Mucosa of stomach (tissue), 1 donor: ENCODE results near the gene MFF.

Experiments
- H3K27me3 ChIP-seq: one replicate; pipeline ENCODE4 v1.7.0; 2013; ENCODE audit warnings: mild to moderate bottlenecking, low read length; ENCODE audit not compliant: control insufficient read depth, insufficient read depth
- H3K36me3 ChIP-seq: one replicate; pipeline ENCODE4 v1.7.0; 2013; ENCODE audit warnings: low read length; ENCODE audit not compliant: control insufficient read depth, insufficient read depth
- H3K4me1 ChIP-seq: one replicate; pipeline ENCODE4 v1.7.0; 2013; ENCODE audit warnings: mild to moderate bottlenecking, low read length; ENCODE audit not compliant: control insufficient read depth, insufficient read depth
- H3K4me3 ChIP-seq: one replicate; pipeline ENCODE4 v1.7.0; 2013; ENCODE audit warnings: low read length
- H3K9ac ChIP-seq: one replicate; pipeline ENCODE4 v1.7.0; 2013; ENCODE audit warnings: mild to moderate bottlenecking, low read length, moderate library complexity
- H3K9me3 ChIP-seq: one replicate; pipeline ENCODE4 v1.7.0; 2013; ENCODE audit warnings: mild to moderate bottlenecking, low read length, moderate library complexity; ENCODE audit not compliant: control insufficient read depth
- donor health status: Pancreatic carcinoma.

MFF gene

GRCh38 chr2:227402959-227403358 is 77.9 kb downstream of the MFF start:
- H3K4me1 ChIP-seq = peaks cover 13% of the 10 kb centered on the region
- no peak overlapping the region for H3K4me3 ChIP-seq
- no peak overlapping the region for H3K9ac ChIP-seq
- no peaks in the 10 kb centered on the region for H3K9me3 ChIP-seq
- H3K27me3 ChIP-seq = no peaks in the 10 kb centered on the region
- H3K36me3 ChIP-seq = no peaks in the 10 kb centered on the region

GRCh38 chr2:227404585-227405271 is 79.7 kb downstream of the MFF start:
- no peaks in the 10 kb centered on the region for H3K27me3 ChIP-seq
- no peak overlapping the region for H3K9ac ChIP-seq
- no peaks in the 10 kb centered on the region for H3K9me3 ChIP-seq
- no peak overlapping the region for H3K4me3 ChIP-seq
- peaks cover 13% of the 10 kb centered on the region for H3K4me1 ChIP-seq
- no peaks in the 10 kb centered on the region for H3K36me3 ChIP-seq

- Histone ChIP-seq H3K4me1 (peaks cover 13% of the 10 kb centered on the region), H3K27me3 (no peaks in the 10 kb centered on the region), H3K4me3 (no peak overlapping the region), H3K9ac (no peak overlapping the region), H3K36me3 (no peaks in the 10 kb centered on the region), H3K9me3 (no peaks in the 10 kb centered on the region)
Measured at GRCh38 chr2:227406177-227407031, 81.4 kb downstream of the MFF start.
